ENCODE results near the gene C2orf78.

Gene C2orf78

GRCh38 chr2:73838889-73839534 is 55.0 kb downstream of the C2orf78 start:
- DNase-seq = no peak

DNA sequence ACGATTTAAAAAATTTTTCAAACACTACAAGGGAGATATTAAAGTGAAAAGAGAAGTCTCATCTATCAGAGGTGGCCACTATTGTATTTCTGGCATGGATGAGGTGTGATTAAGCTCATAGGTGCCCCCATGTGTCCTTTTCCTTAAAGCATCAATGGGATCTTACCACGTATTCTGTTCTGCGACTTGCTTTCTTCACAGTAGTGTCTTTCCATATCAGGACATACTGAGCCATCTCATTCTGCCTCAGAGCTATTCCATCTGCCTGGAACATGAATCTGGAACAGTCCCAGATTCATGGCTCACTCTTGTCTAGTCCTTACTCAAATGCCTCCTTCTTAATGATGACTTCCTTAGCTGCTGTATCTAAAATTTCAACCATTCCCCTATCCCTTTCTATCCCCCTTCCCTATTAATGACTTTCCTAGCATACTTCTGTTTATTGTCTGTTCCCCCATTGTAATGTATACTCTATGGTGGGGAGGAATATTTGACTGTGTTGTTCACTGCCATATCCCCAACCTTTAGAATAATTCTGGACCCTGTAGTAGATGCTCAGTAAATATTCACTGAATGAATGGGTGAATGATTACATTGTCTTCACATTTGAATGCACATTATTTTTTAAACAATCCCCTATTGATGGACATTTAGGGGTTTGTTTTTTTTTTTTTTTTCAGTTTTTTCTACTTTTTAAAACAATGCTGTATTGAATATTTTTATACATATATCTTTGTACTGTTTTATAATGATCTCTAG is 55.8 kb downstream of the C2orf78 start:
- DNase-seq = no peak

DNA sequence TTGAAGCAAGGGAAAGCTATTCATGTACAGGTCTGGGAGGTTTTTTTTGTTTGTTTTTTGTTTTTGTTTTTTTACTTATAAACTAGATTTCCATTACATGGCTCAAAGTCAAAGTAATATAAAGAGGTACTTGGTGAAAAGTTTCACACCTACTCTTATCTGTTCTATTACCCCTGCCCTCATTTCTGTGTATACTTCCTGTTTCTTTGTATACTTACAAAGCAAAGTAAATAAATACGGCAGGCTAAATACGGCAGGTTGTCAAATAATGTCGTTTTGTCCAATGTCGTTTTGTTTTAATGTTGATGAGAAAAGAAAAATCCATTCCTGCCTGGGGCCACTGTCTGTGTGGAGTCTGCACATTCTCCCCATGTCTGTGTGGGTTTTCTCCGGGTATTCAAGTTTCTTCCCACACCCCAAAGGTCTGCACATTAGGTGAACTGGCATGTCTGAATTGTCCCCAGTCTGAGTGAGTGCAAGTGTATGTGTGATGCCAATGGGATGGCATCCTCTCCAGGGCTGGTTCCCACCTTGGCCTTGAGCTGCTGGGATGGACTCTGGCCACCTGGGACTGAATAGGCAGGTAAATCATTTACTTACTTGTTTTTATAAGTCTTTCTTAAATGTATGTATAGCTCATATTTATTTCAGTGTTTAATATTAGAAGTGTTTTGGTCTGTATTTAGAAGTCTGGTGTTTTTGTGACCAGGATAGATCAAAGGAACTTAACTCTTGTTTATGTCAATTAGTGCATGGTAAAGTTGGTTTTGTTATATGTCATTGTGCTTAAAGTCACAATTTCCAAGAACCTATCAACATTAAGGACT is 58.1 kb downstream of the C2orf78 start:
- DNase-seq = no peak

- no peak for DNase-seq
Measured at GRCh38 chr2:73842739-73843019, 58.7 kb downstream of the C2orf78 start.

DNA sequence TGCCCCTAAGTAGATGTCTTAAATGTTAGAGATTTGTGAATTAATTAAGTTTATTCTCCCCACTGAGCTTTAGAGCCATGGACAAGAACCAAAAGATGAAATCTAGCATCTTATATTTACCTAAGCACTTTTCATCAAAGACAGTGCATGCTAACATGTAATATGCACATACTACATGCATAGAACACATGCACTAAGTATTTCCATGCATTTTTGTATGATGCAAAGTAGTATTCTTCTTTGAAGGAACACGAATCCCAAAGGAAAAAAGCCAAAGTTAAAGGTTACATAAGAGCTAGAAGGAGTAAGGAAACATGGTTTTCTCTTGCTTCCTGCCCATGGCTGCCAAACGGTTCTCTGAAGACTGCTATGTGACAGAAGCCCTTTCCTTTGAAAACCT is 60.1 kb downstream of the C2orf78 start:
- DNase-seq = no peak

DNA sequence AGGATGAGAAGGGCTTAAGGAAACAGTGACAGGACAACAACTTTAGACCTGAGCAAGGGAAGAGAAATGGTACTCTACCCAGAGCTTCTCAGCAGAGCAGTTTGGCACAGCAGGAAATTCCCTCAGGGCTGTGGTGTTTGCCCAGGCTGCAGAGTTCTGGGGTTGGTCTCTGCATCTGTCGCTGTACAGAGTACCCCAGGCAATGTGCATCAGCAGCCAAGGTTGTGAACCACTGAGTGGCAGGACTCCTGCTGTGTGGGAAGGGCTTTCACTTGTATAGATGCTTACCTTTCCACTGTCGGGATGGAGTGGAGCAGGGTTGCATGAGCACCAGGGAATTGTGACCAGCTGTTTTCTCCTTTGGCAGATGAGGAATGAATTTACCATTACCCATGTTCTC is 66.0 kb downstream of the C2orf78 start:
- no peak for DNase-seq

DNA sequence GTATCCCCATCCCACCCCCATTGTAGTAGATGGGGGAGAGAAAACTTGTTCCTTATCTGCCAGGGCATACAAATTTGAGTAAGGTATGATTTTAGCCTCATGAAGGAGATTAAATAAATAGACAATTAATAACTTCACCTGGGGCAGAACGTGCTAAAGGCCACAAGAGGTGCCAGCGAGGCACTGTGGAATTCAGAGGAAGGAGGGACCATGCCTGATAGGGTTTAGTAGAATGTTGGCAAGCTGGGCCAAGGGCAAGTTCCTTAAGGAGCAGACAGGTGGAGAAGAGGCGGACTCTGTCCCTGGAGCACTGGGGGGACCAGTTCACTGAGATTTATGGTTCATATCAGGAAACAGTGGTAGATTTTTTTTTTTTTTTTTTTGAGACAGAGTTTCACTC is 67.3 kb downstream of the C2orf78 start:
- DNase-seq = peak; percentile 32

- DNase-seq = no peak
Measured at GRCh38 chr2:73852020-73852419, 68.0 kb downstream of the C2orf78 start.

DNA sequence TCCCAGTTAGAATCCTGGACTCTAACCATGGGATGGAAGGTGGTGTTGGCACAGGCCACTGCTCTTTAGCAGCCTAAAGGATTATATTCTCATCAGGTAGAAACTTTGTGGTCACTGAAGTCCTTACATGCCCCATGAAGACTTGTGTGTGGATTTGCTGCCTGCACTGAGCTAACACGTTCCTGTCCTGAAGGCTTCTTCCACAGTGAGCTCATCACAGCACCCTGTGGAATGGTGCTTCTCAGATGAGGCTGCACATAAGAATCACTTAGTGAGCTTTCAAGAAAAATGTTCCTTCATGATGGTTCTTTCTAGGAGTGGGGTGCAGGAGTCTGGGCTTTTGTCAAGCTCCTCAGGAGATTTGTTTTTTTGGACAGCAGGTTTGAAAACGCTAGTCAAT is 71.5 kb downstream of the C2orf78 start:
- DNase-seq = no peak

- DNase-seq = no peak
Measured at GRCh38 chr2:73856214-73856613, 72.2 kb downstream of the C2orf78 start.

DNA sequence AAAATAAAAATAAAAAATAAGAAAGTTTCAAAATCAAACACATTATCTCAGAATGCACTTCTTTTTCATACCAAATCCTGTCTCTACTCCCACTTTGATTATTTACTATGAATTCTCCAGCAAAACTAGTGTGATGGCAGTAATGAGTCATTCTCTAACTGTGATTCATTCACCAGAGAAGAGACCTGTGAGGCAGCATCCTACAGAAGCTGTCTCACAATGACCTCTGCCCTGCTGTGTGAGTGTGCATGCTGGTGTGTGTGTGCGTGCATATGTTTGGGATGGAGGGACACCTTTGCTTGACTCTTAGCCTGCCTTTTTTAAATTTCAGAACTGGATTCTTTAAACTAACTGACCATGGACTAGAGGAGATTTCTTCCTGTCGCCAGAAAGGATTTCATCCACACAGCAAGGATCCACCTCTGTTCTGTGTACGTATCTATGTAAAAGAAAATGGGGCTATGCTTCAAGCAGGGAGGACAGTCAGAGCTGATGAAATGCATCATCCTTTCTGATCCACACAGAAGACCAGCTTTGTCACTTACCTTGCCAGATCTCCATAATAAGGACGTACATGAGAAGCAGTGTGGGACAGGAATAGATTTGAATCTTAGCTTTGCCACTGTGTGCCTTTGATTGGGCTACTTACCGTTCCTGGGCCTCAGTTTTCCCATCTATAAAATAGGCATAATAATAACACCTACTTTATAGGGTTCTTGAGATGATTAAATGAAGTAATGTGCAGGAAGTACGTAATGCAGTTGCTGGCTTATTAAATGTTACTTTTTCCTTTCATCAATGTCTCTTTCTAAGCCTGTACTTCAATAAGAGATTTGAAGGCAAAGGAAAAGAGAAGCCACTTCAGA is 76.0 kb downstream of the C2orf78 start:
- DNase-seq = no peak

GRCh38 chr2:73862987-73863386 is 79.0 kb downstream of the C2orf78 start:
- DNase-seq = no peak

All from RPMI8226 (cell line).